HG02763 (cell line): ENCODE results near the gene TAF5L.
"Not testable (repeated sequence)": the region's sequence is repeated elsewhere in the genome, so short reads cannot be mapped to it uniquely, and the experiment has no call there.

ENCODE experiments used
- ATAC-seq: cut with Tn5 transposase; IDR thresholded peaks from one replicate; pipeline ENCODE4 v1.9.1; 2021; ENCODE audit warnings: mild to moderate bottlenecking, moderate library complexity; ENCODE audit not compliant: unreplicated experiment

The TAF5L gene

GRCh38 chr1:229572286-229572685 is 53.6 kb downstream of the TAF5L start:
- no peak for ATAC-seq

- ATAC-seq: no peak
Observed at GRCh38 chr1:229570891-229571516, 54.9 kb downstream of the TAF5L start.

GRCh38 chr1:229570305-229570704 is 55.6 kb downstream of the TAF5L start:
- ATAC-seq: no peak

- ATAC-seq: no peak
Observed at GRCh38 chr1:229567109-229567868, 58.6 kb downstream of the TAF5L start.

- no peak for ATAC-seq
Observed at GRCh38 chr1:229563701-229564100, 62.2 kb downstream of the TAF5L start.

GRCh38 chr1:229563241-229563640 is 62.7 kb downstream of the TAF5L start:
- ATAC-seq: no peak

- ATAC-seq: no peak
Observed at GRCh38 chr1:229562686-229563085, 63.2 kb downstream of the TAF5L start.

GRCh38 chr1:229561141-229561540 is 64.8 kb downstream of the TAF5L start:
- ATAC-seq: no peak

GRCh38 chr1:229560124-229560523 is 65.8 kb downstream of the TAF5L start:
- not testable (repeated sequence) for ATAC-seq

GRCh38 chr1:229559336-229559801 is 66.6 kb downstream of the TAF5L start:
- ATAC-seq: not testable (repeated sequence)

GRCh38 chr1:229558460-229559335 is 67.2 kb downstream of the TAF5L start, which contains the start of gene ABCB10:
ABCB10 (minus strand) TSS chr1:229558707; CDS start chr1:229558652, 55 bp downstream.
- ATAC-seq: peak; percentile 77

- ATAC-seq: peak; percentile 27
Observed at GRCh38 chr1:229557913-229558414, 68.0 kb downstream of the TAF5L start.

GRCh38 chr1:229557200-229557850 is 68.6 kb downstream of the TAF5L start:
- no peak for ATAC-seq

- no peak for ATAC-seq
Observed at GRCh38 chr1:229554886-229555621, 70.9 kb downstream of the TAF5L start.

GRCh38 chr1:229553621-229554130 is 72.2 kb downstream of the TAF5L start:
- ATAC-seq: no peak

GRCh38 chr1:229552732-229553131 is 73.2 kb downstream of the TAF5L start:
- no peak for ATAC-seq

- ATAC-seq: no peak
Observed at GRCh38 chr1:229550812-229551567, 74.9 kb downstream of the TAF5L start.

GRCh38 chr1:229547542-229547941 is 78.4 kb downstream of the TAF5L start:
- ATAC-seq: no peak

- ATAC-seq: no peak
Observed at GRCh38 chr1:229544587-229544986, 81.3 kb downstream of the TAF5L start.
